Hepatocyte (in vitro differentiated cells): ENCODE measurements around the gene FSTL1.

Experiments
- EZH2 ChIP-seq: fragments of 200-600 bp; sonication (generic); IDR thresholded peaks from 2 replicates; pipeline ENCODE4 v1.6.1; 2016; ENCODE audit warnings: antibody characterized with exemption, mild to moderate bottlenecking, borderline replicate concordance
- TF ChIP-seq, protein P1 (sequence below): fragments of 200-600 bp; sonication (generic); IDR thresholded peaks from 2 replicates; pipeline ENCODE4 v1.5.1; 2016; ENCODE audit warnings: antibody characterized with exemption, mild to moderate bottlenecking; ENCODE audit not compliant: poor library complexity

DNA sequence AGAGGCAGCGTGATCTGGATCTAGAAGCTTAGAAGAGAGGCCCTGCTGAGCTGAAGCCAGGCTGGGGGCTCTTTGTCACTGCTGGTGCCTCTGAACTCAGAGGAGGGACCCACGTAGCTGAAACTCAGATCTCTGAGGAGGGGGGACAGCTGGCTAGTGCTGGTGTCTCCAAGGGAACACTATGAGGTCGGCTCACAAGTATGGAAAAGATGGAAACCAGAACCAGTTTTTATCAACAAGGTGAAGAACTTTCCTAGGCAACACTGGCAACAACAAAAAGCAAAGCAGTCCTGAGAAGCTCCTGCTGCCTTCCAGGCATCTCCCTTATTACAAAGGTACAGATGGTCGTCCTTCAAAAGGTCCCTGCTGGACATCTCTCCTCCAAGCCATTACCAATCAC lies 27.0 kb upstream of the FSTL1 start:
- TF ChIP-seq EZH2: no peak
- TF ChIP-seq, protein P1, sequence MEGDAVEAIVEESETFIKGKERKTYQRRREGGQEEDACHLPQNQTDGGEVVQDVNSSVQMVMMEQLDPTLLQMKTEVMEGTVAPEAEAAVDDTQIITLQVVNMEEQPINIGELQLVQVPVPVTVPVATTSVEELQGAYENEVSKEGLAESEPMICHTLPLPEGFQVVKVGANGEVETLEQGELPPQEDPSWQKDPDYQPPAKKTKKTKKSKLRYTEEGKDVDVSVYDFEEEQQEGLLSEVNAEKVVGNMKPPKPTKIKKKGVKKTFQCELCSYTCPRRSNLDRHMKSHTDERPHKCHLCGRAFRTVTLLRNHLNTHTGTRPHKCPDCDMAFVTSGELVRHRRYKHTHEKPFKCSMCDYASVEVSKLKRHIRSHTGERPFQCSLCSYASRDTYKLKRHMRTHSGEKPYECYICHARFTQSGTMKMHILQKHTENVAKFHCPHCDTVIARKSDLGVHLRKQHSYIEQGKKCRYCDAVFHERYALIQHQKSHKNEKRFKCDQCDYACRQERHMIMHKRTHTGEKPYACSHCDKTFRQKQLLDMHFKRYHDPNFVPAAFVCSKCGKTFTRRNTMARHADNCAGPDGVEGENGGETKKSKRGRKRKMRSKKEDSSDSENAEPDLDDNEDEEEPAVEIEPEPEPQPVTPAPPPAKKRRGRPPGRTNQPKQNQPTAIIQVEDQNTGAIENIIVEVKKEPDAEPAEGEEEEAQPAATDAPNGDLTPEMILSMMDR: no peak
